ENCODE data around the gene CFTR.

Gene CFTR

GRCh38 chr7:117656806-117657205, 177.0 kb downstream of the CFTR start:
- no peak for DNase-seq

GRCh38 chr7:117659531-117660011, 179.7 kb downstream of the CFTR start:
- no peak for DNase-seq

- no peak for DNase-seq
Measured at GRCh38 chr7:117661328-117661727, 181.5 kb downstream of the CFTR start.

GRCh38 chr7:117664047-117664446, 184.2 kb downstream of the CFTR start:
- DNase-seq, result no peak

- DNase-seq, result no peak
Measured at GRCh38 chr7:117665368-117665767, 185.5 kb downstream of the CFTR start.

- no peak for DNase-seq
Measured at GRCh38 chr7:117666031-117666430, 186.2 kb downstream of the CFTR start.

DNA sequence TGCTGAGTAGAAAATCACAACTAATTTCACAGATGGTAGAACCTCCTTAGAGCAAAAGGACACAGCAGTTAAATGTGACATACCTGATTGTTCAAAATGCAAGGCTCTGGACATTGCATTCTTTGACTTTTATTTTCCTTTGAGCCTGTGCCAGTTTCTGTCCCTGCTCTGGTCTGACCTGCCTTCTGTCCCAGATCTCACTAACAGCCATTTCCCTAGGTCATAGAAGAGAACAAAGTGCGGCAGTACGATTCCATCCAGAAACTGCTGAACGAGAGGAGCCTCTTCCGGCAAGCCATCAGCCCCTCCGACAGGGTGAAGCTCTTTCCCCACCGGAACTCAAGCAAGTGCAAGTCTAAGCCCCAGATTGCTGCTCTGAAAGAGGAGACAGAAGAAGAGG, 186.9 kb downstream of the CFTR start:
- no peak for DNase-seq

GRCh38 chr7:117667456-117667855, 187.6 kb downstream of the CFTR start:
- no peak for DNase-seq

GRCh38 chr7:117669818-117670217, 190.0 kb downstream of the CFTR start:
- DNase-seq, result no peak

GRCh38 chr7:117672453-117672852, 192.6 kb downstream of the CFTR start:
- DNase-seq, result peak; percentile 15

- peak; percentile 98 for DNase-seq
Measured at GRCh38 chr7:117673367-117673766, 193.5 kb downstream of the CFTR start.

DNA sequence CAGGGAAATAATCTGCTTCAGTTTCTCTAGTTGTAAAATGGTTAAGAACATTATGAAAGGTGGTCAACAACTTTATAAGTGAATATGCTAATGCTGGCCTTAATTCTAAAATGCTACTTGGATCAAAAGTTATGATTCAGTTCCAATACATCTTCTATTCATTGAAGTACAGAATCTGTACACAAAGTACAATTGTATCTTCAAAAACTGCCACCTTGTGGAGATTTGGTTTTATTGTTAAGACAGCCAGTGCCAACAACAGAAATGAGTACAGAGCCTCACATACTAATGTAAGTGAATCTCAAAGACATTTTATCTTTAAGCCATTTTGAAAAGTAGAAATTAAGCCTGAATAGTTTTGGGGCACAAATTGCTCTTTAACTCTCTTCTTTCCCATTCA, 194.0 kb downstream of the CFTR start:
- DNase-seq, result peak; percentile 62

- DNase-seq, result peak; percentile 20
Measured at GRCh38 chr7:117674617-117675016, 194.8 kb downstream of the CFTR start.

DNA sequence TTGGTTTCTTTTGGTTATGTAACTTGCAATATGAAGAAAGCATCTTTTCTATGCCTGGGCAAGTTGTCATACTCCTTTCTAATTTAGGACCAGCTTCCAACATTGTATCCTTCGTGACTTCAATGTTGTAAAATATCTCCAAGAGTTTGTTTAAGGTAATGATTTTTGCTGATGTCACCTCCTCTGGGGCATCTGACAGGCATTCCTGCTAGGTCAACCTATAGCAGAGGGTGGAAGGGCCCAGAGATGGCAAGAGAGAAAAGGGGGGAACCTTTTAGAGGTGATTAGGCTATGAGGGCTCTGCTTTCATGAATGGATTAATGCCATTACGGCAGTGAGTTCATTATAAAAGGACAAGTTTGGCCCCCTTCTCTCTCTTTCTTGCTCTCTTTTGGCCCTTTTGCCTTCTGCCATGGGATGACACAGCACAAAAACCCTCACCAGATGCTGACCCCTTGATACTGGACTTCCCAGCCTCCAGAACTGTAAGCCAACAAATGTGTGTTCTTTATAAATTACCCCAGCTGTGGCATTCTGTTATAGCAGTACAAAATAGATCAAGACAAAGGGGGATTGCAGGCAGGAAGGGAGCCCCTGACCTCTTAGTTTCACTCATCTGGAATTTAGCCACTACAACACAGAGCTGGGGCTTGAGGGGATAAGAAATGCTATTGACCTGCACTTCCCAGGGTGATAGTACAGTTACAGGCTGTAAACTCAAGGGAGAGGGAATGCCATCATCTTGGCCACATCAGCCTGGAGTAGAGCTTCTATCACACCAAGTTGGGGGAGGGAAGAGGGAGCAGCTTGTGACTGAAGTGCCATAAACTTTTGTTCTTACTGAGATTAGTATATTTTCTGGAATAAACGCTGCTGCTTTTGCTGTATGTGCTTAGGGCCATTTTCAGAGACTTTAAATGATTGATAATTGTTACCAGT, 195.9 kb downstream of the CFTR start:
- DNase-seq, result no peak

DNA sequence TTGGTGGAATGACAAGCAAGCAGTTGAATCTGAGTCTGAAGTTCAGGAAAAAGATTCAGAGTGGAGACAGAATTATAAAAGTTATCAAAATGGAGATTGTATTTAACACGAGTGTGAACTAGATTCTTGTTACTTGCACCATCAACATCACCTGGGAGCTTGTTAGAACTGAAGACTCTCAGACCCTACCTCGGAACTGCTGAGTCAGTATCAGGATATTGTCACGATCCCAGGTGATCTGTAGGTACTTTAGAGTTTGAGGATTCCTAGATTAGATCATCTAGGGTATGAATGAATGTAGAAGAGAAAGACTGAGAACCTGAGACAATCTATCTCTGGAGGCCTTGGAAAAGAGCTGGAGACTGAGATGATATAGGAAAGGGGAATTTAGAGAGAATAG, 199.3 kb downstream of the CFTR start:
- DNase-seq, result no peak

GRCh38 chr7:117682681-117683385, 203.0 kb downstream of the CFTR start:
- DNase-seq, result no peak

DNA sequence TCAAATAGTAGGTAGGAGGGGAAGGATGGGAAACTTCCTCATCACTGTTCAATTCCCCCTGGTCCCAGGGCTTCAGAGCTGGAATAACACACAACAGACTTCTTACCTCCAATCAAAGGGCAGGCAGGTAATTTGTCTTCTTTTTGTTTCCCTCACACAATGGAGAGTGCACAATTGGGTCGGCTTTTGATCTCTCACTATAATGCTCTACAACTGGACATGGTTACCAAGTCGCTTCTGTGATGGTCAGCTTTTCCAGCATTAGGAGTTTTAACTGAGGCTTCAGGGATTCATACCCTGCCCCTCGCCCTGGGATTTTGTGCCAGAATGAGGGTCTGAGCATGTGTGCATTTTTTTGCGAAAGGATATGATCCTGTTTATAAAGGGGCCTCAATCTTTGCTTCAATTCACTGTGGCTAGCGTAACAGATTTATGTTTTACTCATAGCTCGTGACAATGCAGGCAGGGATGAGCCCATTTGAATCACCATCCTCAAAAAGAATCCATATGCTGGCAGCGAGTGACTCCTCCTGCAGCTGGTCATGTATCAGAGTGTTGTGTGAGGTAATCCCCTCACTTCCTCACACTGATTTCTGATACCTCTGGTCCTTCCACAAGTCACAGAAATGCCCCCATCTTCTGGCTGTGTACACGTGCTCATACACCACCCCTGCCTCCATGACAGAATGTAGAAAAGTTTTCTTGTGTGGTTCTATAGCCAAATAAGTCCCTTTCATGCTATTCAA, 203.8 kb downstream of the CFTR start:
- DNase-seq, result no peak

DNA sequence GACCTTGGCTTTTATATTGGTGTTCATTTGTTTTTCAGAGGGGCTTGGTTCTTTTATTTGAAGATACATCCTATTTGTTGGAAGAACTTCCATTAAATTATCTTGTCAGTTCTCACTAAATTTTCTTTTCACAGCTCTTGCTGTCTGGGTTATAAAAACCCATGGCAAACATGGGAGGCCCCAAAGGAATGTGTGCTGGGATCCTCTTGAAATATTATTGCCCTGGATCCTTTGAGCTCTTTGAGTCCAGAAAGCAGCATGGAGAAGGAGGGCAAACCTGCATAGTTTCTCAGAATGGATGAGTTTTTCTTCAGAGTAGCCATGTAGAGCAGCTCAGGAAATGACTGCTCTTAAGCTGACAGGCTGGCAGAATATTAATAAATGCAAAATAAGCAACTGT, 206.0 kb downstream of the CFTR start:
- DNase-seq, result no peak

DNA sequence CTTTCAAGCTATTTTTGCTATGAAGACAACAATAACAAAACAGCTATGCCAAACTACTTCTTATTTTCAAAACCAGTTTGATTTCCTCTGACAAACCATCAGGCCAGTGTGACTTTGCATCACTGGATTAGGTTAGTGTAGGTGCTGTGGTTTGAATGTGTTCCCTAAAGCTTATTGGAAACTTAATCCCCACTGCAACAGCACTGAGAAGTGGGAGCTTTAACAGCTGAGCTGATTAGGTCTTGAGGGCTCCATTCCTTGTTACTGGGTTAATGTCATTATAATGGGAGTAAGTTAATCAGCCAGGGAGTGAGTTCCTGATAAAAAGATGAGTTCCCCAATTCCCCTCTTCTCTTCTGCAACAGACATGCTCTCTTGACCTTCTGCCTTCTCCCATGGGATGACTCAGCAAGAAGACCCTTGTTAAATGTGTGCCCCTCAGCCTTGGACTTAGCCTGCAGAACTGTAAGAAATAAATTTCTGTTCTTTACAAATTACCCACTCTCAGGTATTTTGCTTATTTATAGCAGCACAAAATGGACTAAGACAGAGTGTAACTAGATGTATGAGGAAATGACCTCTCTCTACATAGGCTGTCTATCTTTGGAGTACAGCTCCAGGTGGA, 206.6 kb downstream of the CFTR start:
- DNase-seq, result no peak

- no peak for DNase-seq
Measured at GRCh38 chr7:117688126-117688525, 208.3 kb downstream of the CFTR start.

DNA sequence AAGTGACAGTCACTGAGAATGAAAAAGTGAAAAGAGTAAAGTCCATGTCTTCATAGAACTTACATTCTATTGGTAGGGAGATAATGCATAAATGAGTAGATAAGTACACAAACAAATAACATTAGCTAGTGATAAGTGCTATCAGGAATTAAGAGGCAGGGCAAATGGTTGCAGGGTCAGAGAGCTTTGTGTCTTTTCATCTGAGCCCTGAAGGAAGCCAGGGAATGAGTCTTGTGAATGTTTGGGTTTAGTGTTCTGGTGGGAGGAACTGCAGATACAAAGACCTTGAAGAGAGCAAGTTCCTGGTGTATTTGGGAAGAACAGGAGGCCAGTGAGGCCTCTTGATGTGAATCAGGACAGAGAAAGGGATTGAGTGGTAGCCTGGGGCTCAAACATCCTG, 209.6 kb downstream of the CFTR start:
- no peak for DNase-seq

DNA sequence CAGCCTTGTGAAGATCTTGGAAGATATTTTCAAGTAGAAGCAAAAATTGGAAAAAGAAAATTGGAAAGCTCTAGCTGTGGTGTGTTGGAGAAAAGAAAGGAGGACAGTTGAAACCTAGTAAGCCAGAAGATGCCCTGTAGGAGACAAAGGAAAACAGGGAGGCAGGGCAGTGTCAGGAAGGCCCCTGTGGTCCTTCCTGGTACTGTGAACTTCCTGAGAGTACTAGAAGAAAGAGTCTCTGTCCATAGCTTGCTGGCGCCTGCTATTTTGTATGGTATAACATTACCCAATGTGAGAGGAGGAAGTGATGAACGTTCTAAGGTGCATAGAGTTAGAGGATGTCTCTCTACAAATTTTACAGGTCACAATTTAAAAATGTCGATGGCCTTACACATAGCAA, 210.3 kb downstream of the CFTR start:
- DNase-seq, result no peak

GRCh38 chr7:117692338-117692737, 212.5 kb downstream of the CFTR start:
- DNase-seq, result no peak

All from NCI-H1092 (cell line).